Stimulated activated CD8-positive, alpha-beta memory T cell treated with anti-CD3 and anti-CD28 coated beads, Interleukin-4, amount 100 ng/mL, for 24 hours (primary cell): ENCODE data around the gene RIOX2.
"Not testable (repeated sequence)": the region's sequence is repeated elsewhere in the genome, so short reads cannot be mapped to it uniquely, and the experiment has no call there.

Source experiments
- DNase-seq: peaks from one replicate; pipeline ENCODE4 v3.0.0-alpha.2; 2020; ENCODE audit warnings: low read depth

The RIOX2 gene

GRCh38 chr3:97971679-97972567, at the start of gene RIOX2:
Gene RIOX2 (minus strand): TSS chr3:97972431. CDS start chr3:97967593, 4,838 bp downstream.
- peak; percentile 66 for DNase-seq

GRCh38 chr3:98020412-98020811, 48.2 kb upstream of the RIOX2 start:
- no peak for DNase-seq

GRCh38 chr3:98018301-98018700, 46.1 kb upstream of the RIOX2 start:
- no peak for DNase-seq

GRCh38 chr3:98014268-98014585, 42.0 kb upstream of the RIOX2 start:
- DNase-seq: no peak

- DNase-seq: no peak
Observed at GRCh38 chr3:98013411-98014267, 41.4 kb upstream of the RIOX2 start.

- DNase-seq: no peak
Observed at GRCh38 chr3:98012979-98013378, 40.7 kb upstream of the RIOX2 start.

- DNase-seq: not testable (repeated sequence)
Observed at GRCh38 chr3:98010883-98011449, 38.7 kb upstream of the RIOX2 start.

- no peak for DNase-seq
Observed at GRCh38 chr3:98010194-98010882, 38.1 kb upstream of the RIOX2 start.

GRCh38 chr3:98008855-98009254, 36.6 kb upstream of the RIOX2 start:
- no peak for DNase-seq

GRCh38 chr3:98005438-98005837, 33.2 kb upstream of the RIOX2 start:
- no peak for DNase-seq

GRCh38 chr3:98004721-98005120, 32.5 kb upstream of the RIOX2 start:
- no peak for DNase-seq

- DNase-seq: no peak
Observed at GRCh38 chr3:98003306-98003969, 31.2 kb upstream of the RIOX2 start.

GRCh38 chr3:98002717-98003116, 30.5 kb upstream of the RIOX2 start:
- no peak for DNase-seq

- DNase-seq: no peak
Observed at GRCh38 chr3:97999994-98000393, 27.8 kb upstream of the RIOX2 start.

GRCh38 chr3:97999103-97999502, 26.9 kb upstream of the RIOX2 start:
- DNase-seq: no peak

GRCh38 chr3:97996988-97997387, 24.8 kb upstream of the RIOX2 start:
- no peak for DNase-seq

GRCh38 chr3:97994328-97994945, 22.2 kb upstream of the RIOX2 start:
- DNase-seq: no peak

GRCh38 chr3:97993526-97993925, 21.3 kb upstream of the RIOX2 start:
- no peak for DNase-seq

GRCh38 chr3:97992547-97993173, 20.4 kb upstream of the RIOX2 start:
- DNase-seq: no peak

- DNase-seq: no peak
Observed at GRCh38 chr3:97991293-97991682, 19.1 kb upstream of the RIOX2 start.
